Measurements from ENCODE around the gene CST4. TPM values are rescaled to one million over a fixed set of nuclear protein-coding genes. Genes with fewer than 3 reads are reported as not detected.
"Not testable (repeated sequence)": the region's sequence is repeated elsewhere in the genome, so short reads cannot be mapped to it uniquely, and the experiment has no call there.

CST4 gene
- total and polyA plus RNA-seq, 2 donors (not counting 1 experiment from before 2014, with no cell fraction given): not detected

- WGBS (ENCODE audit: insufficient coverage): 93% methylated on average over 3 of the region's 4 CpGs
- H3K27me3 ChIP-seq (replicated peaks in 1 of 4; ENCODE audit: control extremely low read depth in 1 of 4, control insufficient read depth in 3 of 4, insufficient read depth in 4 of 4, low read length in 3 of 4): no peaks in the 10 kb centered on the region
- H3K79me2 ChIP-seq (ENCODE audit: control insufficient read depth, insufficient read depth, low read length): no peaks in the 10 kb centered on the region
- no peak overlapping the region for H3K27ac ChIP-seq (ENCODE audit: low read length in 2 of 2)
- TF ChIP-seq EZH2 (IDR thresholded peaks at IDR 0.05; ENCODE audit: borderline replicate concordance, insufficient read depth, low read depth, low read length, poor library complexity, severe bottlenecking): no peak
- TF ChIP-seq CTCF (IDR thresholded peaks at IDR 0.05): no peak
- no peaks in the 10 kb centered on the region for H3K27me3 Mint-ChIP-seq
- ATAC-seq (ENCODE audit: low read depth) (no peak), DNase-seq (no peak)
- H3K9me3 Mint-ChIP-seq (ENCODE audit: insufficient read depth): no peaks in the 10 kb centered on the region
- H3K4me3 ChIP-seq (ENCODE audit: control extremely low read depth in 1 of 5, extremely low read depth in 1 of 5, insufficient read depth in 1 of 5, low read depth in 2 of 5, low read length in 4 of 5): no peak overlapping the region
- H3K4me3 Mint-ChIP-seq: no peak overlapping the region
- no peaks in the 10 kb centered on the region for H3K4me1 Mint-ChIP-seq
- H3K27ac Mint-ChIP-seq: no peak overlapping the region
- no peak overlapping the region for H3K9ac ChIP-seq (ENCODE audit: low read length)
- POLR2A ChIA-PET: no interaction called here
- no peaks in the 10 kb centered on the region for H4K20me1 ChIP-seq (ENCODE audit: control insufficient read depth, insufficient read depth, low read length, poor library complexity, severe bottlenecking)
- CTCF ChIA-PET: no interaction called here
- no peak overlapping the region for H3K4me2 ChIP-seq (replicated peaks; ENCODE audit: low read depth, low read length, poor library complexity, severe bottlenecking)
- intact Hi-C loops (cut with micrococcal nuclease): loop anchor here (5.0 kb wide), 1 partner anchor 331 kb away; no protein-coding TSS in a partner anchor
- no peaks in the 10 kb centered on the region for H3K4me1 ChIP-seq (ENCODE audit: control insufficient read depth in 2 of 2, insufficient read depth in 2 of 2, low read length in 2 of 2)
- no peak overlapping the region for H2AFZ ChIP-seq (ENCODE audit: insufficient read depth, low read depth, low read length, poor library complexity, severe bottlenecking)
- no peaks in the 10 kb centered on the region for H3K9me3 ChIP-seq (ENCODE audit: control extremely low read depth in 1 of 3, control insufficient read depth in 2 of 3, insufficient read depth in 1 of 3, low read length in 2 of 3)
- H3K36me3 ChIP-seq (replicated peaks in 1 of 2; ENCODE audit: control extremely low read depth in 1 of 2, control insufficient read depth in 1 of 2, extremely low read depth in 1 of 2, insufficient read depth in 2 of 2, low read length in 1 of 2): no peaks in the 10 kb centered on the region
Measured at GRCh38 chr20:23666189-23666588, 22.6 kb downstream of the CST4 start.

DNA sequence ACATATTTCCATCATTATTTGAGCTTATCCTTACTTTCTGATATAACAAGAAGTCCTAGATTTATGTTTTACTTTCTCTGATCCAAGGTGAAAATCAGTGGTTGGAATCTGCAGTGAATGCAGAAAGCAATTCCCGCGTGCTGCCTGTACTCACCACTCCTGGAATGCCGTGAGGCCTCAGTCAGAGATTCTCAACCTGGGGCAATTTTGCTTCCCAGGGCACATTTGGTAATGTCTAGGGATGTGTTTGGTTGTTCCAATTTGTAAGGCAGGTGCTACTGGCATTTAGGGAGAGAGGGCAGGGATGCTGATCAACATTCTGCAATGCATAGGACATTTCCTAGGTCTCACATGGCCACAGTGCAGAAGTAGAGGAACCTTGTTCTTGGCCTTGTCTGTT is 23.9 kb downstream of the CST4 start:
- Mint-ChIP-seq H3K27ac (no peak overlapping the region), H3K4me3 (no peak overlapping the region), H3K9me3 (ENCODE audit: insufficient read depth) (no peaks in the 10 kb centered on the region), H3K4me1 (no peaks in the 10 kb centered on the region), H3K27me3 (no peaks in the 10 kb centered on the region)
- no peak for TF ChIP-seq EZH2 (IDR thresholded peaks at IDR 0.05; ENCODE audit: borderline replicate concordance, insufficient read depth, low read depth, low read length, poor library complexity, severe bottlenecking)
- H3K27me3 ChIP-seq (replicated peaks in 1 of 4; ENCODE audit: control extremely low read depth in 1 of 4, control insufficient read depth in 3 of 4, insufficient read depth in 4 of 4, low read length in 3 of 4): no peaks in the 10 kb centered on the region
- H3K79me2 ChIP-seq (ENCODE audit: control insufficient read depth, insufficient read depth, low read length): no peaks in the 10 kb centered on the region
- no peak overlapping the region for H3K4me3 ChIP-seq (ENCODE audit: control extremely low read depth in 1 of 5, extremely low read depth in 1 of 5, insufficient read depth in 1 of 5, low read depth in 2 of 5, low read length in 4 of 5)
- H3K36me3 ChIP-seq (replicated peaks in 1 of 2; ENCODE audit: control extremely low read depth in 1 of 2, control insufficient read depth in 1 of 2, extremely low read depth in 1 of 2, insufficient read depth in 2 of 2, low read length in 1 of 2): no peaks in the 10 kb centered on the region
- H3K9me3 ChIP-seq (ENCODE audit: control extremely low read depth in 1 of 3, control insufficient read depth in 2 of 3, insufficient read depth in 1 of 3, low read length in 2 of 3): no peaks in the 10 kb centered on the region
- no peak overlapping the region for H3K27ac ChIP-seq (ENCODE audit: low read length in 2 of 2)
- CTCF ChIA-PET: no interaction called here
- WGBS (ENCODE audit: insufficient coverage): 94% methylated on average over 2 of the region's 3 CpGs
- intact Hi-C loops (cut with micrococcal nuclease): loop anchor here (5.0 kb wide), 1 partner anchor 332 kb away; no protein-coding TSS in a partner anchor
- no peak for DNase-seq
- H4K20me1 ChIP-seq (ENCODE audit: control insufficient read depth, insufficient read depth, low read length, poor library complexity, severe bottlenecking): no peaks in the 10 kb centered on the region
- no peaks in the 10 kb centered on the region for H3K4me1 ChIP-seq (ENCODE audit: control insufficient read depth in 2 of 2, insufficient read depth in 2 of 2, low read length in 2 of 2)
- no peak overlapping the region for H2AFZ ChIP-seq (ENCODE audit: insufficient read depth, low read depth, low read length, poor library complexity, severe bottlenecking)
- ATAC-seq (ENCODE audit: low read depth): no peak
- POLR2A ChIA-PET: no interaction called here
- no peak overlapping the region for H3K9ac ChIP-seq (ENCODE audit: low read length)
- no peak overlapping the region for H3K4me2 ChIP-seq (replicated peaks; ENCODE audit: low read depth, low read length, poor library complexity, severe bottlenecking)

DNA sequence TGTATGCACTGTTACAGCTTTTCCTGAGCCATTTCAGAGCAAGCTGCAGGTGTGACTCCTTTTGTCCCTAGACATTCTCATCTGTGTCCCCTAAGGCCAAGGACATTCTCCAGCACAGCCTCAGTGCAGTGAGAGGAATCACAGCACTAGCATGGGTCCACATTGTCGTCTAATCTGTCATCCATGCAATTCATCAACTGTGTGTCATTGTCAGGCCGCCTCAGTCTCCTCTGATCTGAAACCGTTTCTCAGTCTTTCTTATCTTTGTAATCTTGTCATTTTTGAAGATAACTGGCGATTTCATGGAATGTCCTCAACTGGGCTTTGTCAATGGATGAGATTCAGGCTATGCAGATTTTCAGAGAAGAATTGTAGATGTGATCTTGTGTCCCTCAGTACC is 24.8 kb downstream of the CST4 start:
- H3K27me3 Mint-ChIP-seq; ATAC-seq (ENCODE audit: low read depth): not testable (repeated sequence)
- WGBS (ENCODE audit: insufficient coverage): 75% methylated on average over 4 of the region's 4 CpGs

More for the DNA sequence above, 24.8 kb downstream of the CST4 start:
- POLR2A ChIA-PET; H3K79me2 ChIP-seq (ENCODE audit: control insufficient read depth, insufficient read depth, low read length); intact Hi-C loops (cut with micrococcal nuclease); H2AFZ ChIP-seq (ENCODE audit: insufficient read depth, low read depth, low read length, poor library complexity, severe bottlenecking); H3K4me3 Mint-ChIP-seq; H3K27me3 ChIP-seq (replicated peaks in 1 of 4; ENCODE audit: control extremely low read depth in 1 of 4, control insufficient read depth in 3 of 4, insufficient read depth in 4 of 4, low read length in 3 of 4); H3K27ac Mint-ChIP-seq; H3K9me3 Mint-ChIP-seq (ENCODE audit: insufficient read depth); H3K36me3 ChIP-seq (replicated peaks in 1 of 2; ENCODE audit: control extremely low read depth in 1 of 2, control insufficient read depth in 1 of 2, extremely low read depth in 1 of 2, insufficient read depth in 2 of 2, low read length in 1 of 2); H3K27ac ChIP-seq (ENCODE audit: low read length in 2 of 2); H4K20me1 ChIP-seq (ENCODE audit: control insufficient read depth, insufficient read depth, low read length, poor library complexity, severe bottlenecking); DNase-seq; H3K4me3 ChIP-seq (ENCODE audit: control extremely low read depth in 1 of 5, extremely low read depth in 1 of 5, insufficient read depth in 1 of 5, low read depth in 2 of 5, low read length in 4 of 5); H3K9me3 ChIP-seq (ENCODE audit: control extremely low read depth in 1 of 3, control insufficient read depth in 2 of 3, insufficient read depth in 1 of 3, low read length in 2 of 3); H3K4me1 ChIP-seq (ENCODE audit: control insufficient read depth in 2 of 2, insufficient read depth in 2 of 2, low read length in 2 of 2); H3K9ac ChIP-seq (ENCODE audit: low read length); H3K4me1 Mint-ChIP-seq; H3K4me2 ChIP-seq (replicated peaks; ENCODE audit: low read depth, low read length, poor library complexity, severe bottlenecking): not testable (repeated sequence)
- CTCF ChIA-PET: interaction anchor here (1.2 kb wide), 1 partner anchor 10 kb away, joined by 3 read pairs; no protein-coding TSS in a partner anchor
